ENCODE measurements around the gene GDPD5. TPM values are rescaled to one million over a fixed set of nuclear protein-coding genes. Genes with fewer than 3 reads are reported as not detected.
A peak's percentile ranks its signal among the peaks of the same experiment; 100 is the strongest.

GDPD5 gene
- total and polyA plus RNA-seq, 8 donors: 0.58 to 57.6 (median 4.9) TPM

GRCh38 chr11:75386942-75387630 is 138.7 kb downstream of the GDPD5 start:
- intact Hi-C loops (cut with DNase I; ENCODE audit: low total_unique reads): loop anchor here (5.0 to 10.0 kb wide), 2 partner anchors 62 to 145 kb away; no protein-coding TSS in a partner anchor
- no peak for TF ChIP-seq POLR2AphosphoS5 (IDR thresholded peaks at IDR 0.05)
- no peak for TF ChIP-seq POLR2A (IDR thresholded peaks at IDR 0.05)
- TF ChIP-seq CTCF (IDR thresholded peaks at IDR 0.05): no peak
- TF ChIP-seq EP300 (IDR thresholded peaks at IDR 0.05): no peak
- Histone ChIP-seq H3K36me3 (no peaks in the 10 kb centered on the region), H3K4me3 (no peak overlapping the region), H3K4me1 (peaks cover 5 to 28% (median 22%) of the 10 kb centered on the region in 4 donors), H3K27me3 (no peaks in the 10 kb centered on the region), H3K9me3 (no peaks in the 10 kb centered on the region), H3K27ac (no peak overlapping the region)
- WGBS, 5 donors: 29 to 54% (median 41%) methylated on average over 3 of the region's 3 CpGs
- peak in 1 of 2 donors; percentile 28 for DNase-seq

Small RNA genes lying within 50 kb of the gene (small RNA-seq; reads per million reads assigned to genes)
- gene SNORD15A (0 reads per million in 4 donors), gene SNORD15B (90.6 to 172 (median 133) reads per million in 4 donors)

Other genes with a start within 250 kb of the GDPD5 start
- gene ARRB1, start 174.3 kb downstream of the GDPD5 start, total RNA-seq: 100 to 1,000 TPM in 1 of 5 donors, 10 to 100 TPM in 4; 44.3 to 151 (median 76.5) TPM
- 10 to 100 TPM; 18.0 to 41.2 (median 33.2) TPM for gene ARRB1, start 174.3 kb downstream of the GDPD5 start, polyA plus RNA-seq
- gene RPS3, start 126.4 kb downstream of the GDPD5 start, total RNA-seq: 1,000 to 10,000 TPM in 3 of 5 donors, 100 to 1,000 TPM in 2; 607 to 1,681 (median 1,272) TPM
- gene RPS3, start 126.4 kb downstream of the GDPD5 start, polyA plus RNA-seq: 1,000 to 10,000 TPM; 2,719 to 3,770 (median 2,836) TPM
- gene KLHL35, start 92.7 kb downstream of the GDPD5 start, total RNA-seq: 1 to 10 TPM in 2 of 5 donors, under 1 TPM in 1, not detected in 2; 0.89 to 2.9 (median 1.7) TPM
- 1 to 10 TPM; 1.2 to 1.8 (median 1.8) TPM for gene KLHL35, start 92.7 kb downstream of the GDPD5 start, polyA plus RNA-seq
- gene SERPINH1, start 36.3 kb upstream of the GDPD5 start, total RNA-seq: 100 to 1,000 TPM in 2 of 5 donors, 10 to 100 TPM in 3; 46.6 to 297 (median 81.0) TPM
- 10 to 100 TPM; 15.4 to 46.0 (median 39.0) TPM for gene SERPINH1, start 36.3 kb upstream of the GDPD5 start, polyA plus RNA-seq
- 10 to 100 TPM in 1 of 5 donors, 1 to 10 TPM in 3, under 1 TPM in 1; 0.58 to 27.2 (median 3.6) TPM for gene MAP6, start 143.1 kb upstream of the GDPD5 start, total RNA-seq
- 1 to 10 TPM; 3.6 to 6.4 (median 4.2) TPM for gene MAP6, start 143.1 kb upstream of the GDPD5 start, polyA plus RNA-seq
- gene MOGAT2, start 191.9 kb upstream of the GDPD5 start, total RNA-seq: 10 to 100 TPM in 2 of 5 donors, 1 to 10 TPM in 1, not detected in 2; 1.2 to 51.9 (median 11.4) TPM
- 1 to 10 TPM in 1 of 3 donors, under 1 TPM in 1, not detected in 1; 0.62 to 1.3 TPM for gene MOGAT2, start 191.9 kb upstream of the GDPD5 start, polyA plus RNA-seq
- 10 to 100 TPM in 1 of 5 donors, 1 to 10 TPM in 1, under 1 TPM in 1, not detected in 2; 0.45 to 16.1 (median 5.5) TPM for gene DGAT2, start 242.8 kb upstream of the GDPD5 start, total RNA-seq
- gene DGAT2, start 242.8 kb upstream of the GDPD5 start, polyA plus RNA-seq: 1 to 10 TPM; 1.7 to 5.0 (median 2.4) TPM

All from stomach (tissue), 9 donors.